ENCODE results near the gene ACOXL.

The ACOXL gene

GRCh38 chr2:110796716-110797301, 64.4 kb downstream of the ACOXL start:
- DNase-seq = no peak

DNA sequence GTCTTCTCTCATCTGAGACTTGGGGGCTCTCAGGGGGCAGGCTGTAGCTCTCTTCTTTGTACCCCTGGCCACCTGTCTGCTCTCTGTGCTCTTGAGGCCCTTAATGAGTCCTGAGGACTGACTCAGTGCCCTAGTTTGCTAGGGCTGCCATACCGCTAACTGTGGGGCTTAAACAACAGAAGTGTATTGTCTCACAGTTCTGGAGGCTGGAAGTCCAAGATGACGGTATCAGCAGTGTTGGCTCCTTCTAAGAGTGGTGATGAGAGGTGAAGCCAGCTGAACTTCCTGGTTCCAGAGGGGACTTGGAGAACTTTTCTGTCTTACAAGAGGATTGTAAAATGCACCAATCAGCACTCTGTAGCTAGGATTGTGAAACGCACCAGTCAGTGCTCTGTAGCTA, 67.0 kb downstream of the ACOXL start:
- DNase-seq = no peak

- DNase-seq = no peak
These were observed 68.4 kb downstream of the ACOXL start for GRCh38 chr2:110800611-110801402.

DNA sequence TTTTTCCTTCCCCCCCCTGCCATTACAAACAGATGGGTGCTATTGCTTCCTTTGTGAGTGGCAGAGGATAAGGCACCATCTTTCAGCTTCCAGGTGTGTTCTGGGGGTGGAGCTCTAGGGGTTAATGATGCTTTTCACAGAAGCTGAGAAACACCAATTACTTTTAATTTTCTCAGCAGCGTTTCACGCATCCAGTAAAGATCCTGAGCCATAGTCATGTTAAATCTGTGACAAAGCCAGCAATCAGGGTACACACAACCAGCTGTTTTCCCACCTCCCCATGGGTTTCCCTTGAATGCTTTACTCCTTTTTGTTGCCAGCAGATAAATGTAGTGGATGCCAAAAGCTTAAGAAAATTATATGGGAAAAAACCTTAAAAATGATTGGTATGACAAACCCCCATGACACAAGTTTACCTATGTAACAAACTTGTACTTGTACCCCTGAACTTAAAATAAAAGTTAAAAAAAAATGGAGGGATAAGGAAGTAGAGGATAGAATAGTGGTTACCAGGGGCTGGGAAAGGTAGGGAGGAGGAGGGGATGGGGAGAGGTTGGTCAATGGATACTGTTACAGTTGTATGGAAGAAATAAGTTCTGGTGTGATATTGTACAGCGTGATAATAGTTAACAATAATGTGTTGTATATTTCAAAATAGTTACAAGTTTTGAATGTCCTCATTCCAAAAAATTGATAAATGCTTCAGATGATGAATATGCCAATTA, 70.0 kb downstream of the ACOXL start:
- DNase-seq = no peak

DNA sequence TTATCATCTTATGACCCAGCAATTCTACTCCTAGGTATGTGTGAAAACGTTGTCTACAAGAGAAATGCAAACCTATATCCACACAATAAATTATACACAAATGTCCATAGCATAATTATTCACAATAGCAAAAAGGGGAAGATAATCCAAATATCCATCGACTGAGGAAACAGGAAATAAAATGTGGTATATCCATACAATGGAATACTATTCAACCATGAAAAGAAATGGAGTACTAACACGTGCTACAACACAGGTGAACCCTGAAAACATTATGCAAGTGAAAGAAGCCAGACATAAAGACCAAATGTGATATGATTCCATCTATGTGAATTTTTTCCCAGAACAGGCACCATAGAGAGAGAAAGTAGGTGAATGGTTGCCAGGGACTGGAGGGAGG, 72.1 kb downstream of the ACOXL start:
- DNase-seq = no peak

GRCh38 chr2:110804915-110805314, 72.5 kb downstream of the ACOXL start:
- no peak for DNase-seq

DNA sequence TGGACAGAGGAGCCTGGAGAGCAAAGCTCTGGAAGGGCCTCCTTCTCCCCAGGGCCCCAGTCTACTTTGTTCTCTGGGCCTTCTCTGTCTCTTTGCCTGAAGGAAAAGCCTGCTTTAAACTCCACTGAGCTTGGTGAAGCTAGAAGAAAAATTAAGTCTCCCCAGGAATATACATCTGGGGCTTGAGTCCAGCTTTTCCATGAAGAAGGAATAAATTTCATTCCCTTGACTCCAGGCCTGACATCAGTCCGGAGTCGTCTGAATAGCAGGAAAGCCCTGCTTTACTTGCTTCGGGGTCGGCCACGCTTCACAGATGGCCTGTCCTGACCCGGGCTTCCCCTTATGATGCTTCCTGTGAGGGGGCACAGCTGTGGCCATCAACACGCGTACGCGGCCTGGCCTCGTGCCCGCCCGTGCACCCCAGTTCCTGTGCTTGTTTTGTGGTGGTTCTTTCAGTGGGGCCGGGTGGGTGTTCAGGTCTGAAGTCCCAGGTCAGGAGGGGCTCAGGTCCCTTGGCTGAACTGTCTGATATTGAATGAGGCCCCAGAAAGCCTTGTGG, 73.6 kb downstream of the ACOXL start:
- DNase-seq = no peak

DNA sequence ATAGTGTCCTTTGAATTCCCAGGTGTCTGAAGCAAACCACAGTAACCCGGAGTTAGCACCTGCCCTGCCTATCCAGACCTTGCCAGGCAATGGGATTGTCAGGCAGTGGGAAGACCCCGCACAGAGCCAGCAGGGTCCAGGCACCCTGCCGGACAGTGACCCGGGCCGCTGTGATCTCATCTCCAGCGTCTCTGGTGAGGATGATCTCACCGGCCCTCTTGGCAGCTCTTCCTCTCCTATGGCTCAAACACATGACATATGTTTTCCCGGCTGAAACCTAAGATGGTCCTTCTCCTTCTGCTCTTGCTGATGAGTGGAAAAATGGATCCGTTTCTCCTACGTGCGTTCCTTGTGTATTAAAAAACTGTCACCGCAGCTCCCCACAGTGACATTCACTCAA, 75.1 kb downstream of the ACOXL start:
- DNase-seq = no peak

DNA sequence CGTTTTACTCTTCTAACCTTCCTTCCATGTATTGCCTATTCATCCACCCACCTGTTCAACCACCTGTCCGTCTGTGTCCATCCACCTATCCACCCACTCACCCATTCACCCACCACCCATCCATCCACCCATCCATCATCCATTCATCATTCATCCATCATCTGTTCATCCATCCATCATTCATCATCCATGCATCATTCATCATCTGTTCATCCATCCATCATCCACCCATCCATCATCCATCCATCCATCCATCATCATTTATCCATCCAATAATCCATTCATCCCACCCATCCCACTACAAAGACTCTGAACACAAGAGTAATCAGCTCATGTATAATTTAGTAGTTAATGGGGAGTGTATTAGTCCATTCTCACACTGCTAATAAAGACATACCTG, 78.0 kb downstream of the ACOXL start:
- no peak for DNase-seq

- DNase-seq = no peak
These were observed 80.6 kb downstream of the ACOXL start for GRCh38 chr2:110812726-110813645.

DNA sequence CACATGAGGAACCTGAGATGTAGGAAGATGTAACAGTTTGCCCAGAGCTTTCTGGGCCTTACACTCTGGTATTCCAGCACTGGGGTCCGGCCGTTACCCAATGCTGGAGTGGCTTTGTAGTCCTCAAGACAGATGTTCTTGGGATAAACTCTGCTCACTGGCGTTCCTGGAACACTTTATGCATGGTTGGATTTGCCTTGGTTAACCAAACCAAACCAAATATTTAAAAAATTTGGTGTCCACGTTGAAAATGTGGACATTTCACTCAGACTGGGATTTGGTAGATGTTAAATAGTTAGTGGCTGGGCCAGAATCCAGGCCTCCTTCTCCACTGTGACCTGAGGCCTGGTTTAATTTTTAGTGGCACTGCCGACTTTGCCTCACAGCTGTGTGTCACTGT, 81.5 kb downstream of the ACOXL start:
- no peak for DNase-seq

DNA sequence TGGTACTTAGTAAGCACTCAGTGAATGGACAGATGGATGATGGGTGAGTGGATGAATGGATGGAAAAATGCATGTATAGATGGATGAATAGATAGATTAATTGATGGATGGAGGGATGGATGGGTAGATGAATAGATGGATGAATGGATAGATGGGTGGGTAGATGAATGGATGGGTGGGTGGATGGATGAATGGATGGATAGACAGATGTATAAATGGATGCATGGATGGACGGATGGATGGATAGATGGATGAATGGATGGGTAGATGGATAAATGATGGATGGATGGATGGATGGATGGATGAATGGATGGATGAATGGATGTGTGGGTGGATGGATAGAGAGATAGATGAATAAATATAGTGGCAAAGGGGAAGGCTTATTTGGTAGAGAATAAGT, 83.6 kb downstream of the ACOXL start:
- no peak for DNase-seq

GRCh38 chr2:110816404-110817365, 84.3 kb downstream of the ACOXL start:
- DNase-seq = no peak

- no peak for DNase-seq
These were observed 86.6 kb downstream of the ACOXL start for GRCh38 chr2:110818767-110819481.

- DNase-seq = no peak
These were observed 87.3 kb downstream of the ACOXL start for GRCh38 chr2:110819711-110820110.

- DNase-seq = no peak
These were observed 87.8 kb downstream of the ACOXL start for GRCh38 chr2:110820128-110820527.

GRCh38 chr2:110823165-110823564, 90.8 kb downstream of the ACOXL start:
- no peak for DNase-seq

GRCh38 chr2:110827511-110827910, 95.1 kb downstream of the ACOXL start:
- DNase-seq = no peak

DNA sequence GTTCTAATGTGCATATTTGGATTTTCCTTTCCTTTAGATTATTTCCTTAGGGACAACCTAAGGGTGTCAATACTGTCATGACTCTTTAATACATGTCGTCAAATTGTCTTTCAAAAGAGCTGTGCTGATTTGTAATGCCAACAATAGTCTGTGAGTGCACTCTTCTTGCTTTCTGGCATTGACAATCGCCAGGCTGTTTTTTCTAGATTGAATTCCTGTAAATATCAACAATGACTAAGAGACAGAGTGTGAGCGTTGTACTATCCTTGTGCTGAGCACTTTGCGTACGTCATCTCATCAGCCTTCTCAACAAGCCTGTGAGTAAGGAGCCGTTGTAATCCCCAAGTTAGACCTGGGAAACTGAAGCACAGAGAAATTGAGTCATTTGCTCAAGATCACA, 96.0 kb downstream of the ACOXL start:
- no peak for DNase-seq

- no peak for DNase-seq
These were observed 97.2 kb downstream of the ACOXL start for GRCh38 chr2:110829413-110830146.
